GM19452 (cell line): ENCODE data around the gene MPI.
"Not testable (repeated sequence)": the region's sequence is repeated elsewhere in the genome, so short reads cannot be mapped to it uniquely, and the experiment has no call there.

ENCODE experiments used
- ATAC-seq: cut with Tn5 transposase; IDR thresholded peaks from one replicate; pipeline ENCODE4 v1.9.1; 2021; ENCODE audit not compliant: unreplicated experiment

Gene MPI

DNA sequence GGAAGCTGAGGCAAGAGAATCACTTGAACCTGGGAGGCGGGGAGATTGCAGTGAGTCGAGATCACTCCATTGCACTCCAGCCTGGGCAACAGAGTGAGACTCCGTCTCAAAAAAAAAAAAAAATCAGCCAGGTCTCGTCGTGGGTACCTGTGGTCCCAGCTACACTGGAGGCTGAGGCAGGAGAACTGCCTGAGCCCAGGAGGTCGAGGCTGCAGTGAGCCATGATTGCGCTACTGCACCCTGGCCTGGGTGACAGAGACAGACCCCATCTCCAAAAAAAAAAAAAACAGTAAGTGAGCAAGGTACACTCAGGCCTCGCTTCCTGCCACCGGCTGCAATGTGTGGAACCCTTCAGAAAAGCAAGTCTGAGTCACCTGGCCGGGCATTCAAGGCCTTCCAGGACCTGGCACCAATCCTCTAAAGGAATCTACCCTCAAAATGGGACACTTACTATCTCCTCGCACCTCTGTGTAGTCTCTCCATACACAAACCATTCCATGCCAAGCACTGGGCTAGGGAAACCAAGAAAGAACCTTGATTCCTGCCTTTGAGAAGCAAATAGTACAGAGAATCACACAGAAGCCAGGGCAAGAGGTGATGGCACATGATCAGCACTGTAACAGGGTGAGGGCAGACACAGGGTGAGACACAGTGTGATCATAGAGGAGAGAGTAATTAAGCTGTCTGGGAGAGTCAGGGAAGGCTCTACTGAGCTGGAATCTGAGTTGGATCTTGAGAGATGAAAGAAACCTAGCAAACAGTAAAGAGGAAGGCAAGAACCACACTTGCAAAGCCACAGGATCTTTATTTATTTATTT lies 26.4 kb upstream of the MPI start:
- ATAC-seq, result no peak

DNA sequence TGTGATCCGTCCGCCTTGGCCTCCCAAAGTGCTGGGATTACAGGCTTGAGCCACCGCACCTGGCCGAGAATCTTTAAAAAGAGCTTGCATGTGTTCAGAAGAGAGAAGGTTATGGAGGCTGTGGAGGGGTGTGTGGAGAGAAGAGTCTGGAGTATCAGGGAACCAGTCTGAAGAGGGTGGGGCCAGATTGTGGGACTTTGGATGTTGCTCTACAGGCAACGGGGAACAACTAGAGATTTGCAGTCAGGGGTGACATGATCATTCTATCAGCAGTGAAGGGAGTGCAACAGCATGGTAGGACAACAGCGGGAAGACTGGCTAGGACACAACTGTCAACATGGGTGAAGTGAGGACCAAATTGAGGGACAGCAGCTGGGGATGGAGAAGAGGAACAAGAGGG lies 25.5 kb upstream of the MPI start:
- no peak for ATAC-seq

DNA sequence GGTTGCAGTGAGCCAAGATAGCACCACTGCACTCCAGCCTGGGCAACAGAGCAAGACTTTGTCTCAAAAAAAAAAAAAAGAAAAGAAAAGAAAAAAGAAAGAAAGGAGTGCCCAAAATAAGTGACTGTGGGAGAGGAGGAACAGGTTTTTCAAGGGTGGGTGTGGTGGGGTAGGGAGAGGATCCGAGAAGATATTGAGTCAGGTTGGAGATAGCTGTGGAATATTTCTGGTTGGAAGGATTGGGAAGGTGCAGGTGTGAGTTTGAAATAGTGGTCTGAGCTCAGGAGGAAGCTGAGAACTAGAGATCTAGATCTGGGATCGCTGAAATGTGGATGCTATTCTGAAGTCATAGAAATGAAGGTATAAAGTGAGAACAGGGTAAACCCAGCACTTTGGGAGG lies 24.5 kb upstream of the MPI start:
- ATAC-seq, result no peak

DNA sequence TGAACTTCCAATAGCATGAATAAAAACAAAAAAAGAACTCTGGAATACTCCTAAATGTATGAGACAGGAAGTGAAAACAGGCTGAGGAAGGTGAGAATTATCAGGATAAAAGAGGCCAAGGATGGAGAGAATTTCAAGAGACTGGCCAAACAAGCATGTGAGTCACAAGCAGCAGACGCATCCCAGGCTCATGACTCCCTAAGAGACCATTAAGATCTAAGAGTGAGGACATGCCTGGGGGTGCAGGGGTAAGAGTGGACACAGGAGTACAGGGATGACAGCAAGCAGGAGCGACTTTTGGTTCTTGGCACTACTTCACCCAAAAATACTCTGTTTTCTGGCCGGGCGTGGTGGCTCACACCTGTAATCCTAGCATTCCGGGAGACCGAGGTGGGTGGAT lies 23.8 kb upstream of the MPI start:
- no peak for ATAC-seq

DNA sequence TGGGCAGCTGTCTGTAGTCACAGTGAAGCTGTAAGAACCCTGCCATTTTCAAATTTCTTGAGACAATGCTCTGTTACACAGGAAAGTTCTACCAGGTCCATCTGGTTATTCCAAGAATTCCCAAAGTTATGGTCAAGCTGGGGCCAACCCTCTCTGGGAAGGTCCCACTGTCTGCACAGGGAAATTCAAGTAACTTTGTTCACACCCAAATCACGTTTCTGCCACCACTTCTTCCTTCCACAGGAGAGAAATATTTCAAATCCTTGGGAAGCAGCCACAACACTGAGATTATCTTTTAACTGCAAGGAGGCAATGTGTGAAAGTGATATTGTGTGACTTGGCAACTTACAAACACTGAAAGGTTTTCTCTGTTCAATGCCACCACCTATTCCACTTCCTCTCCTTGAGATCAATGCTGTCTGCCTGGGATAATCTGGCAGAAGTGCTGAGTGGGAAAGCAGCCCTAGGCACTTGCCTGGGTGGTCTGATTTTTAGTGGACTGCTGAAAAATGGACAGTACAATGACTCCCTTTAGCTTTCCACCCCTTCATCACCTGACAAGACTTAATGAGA lies 22.3 kb upstream of the MPI start:
- ATAC-seq, result no peak

DNA sequence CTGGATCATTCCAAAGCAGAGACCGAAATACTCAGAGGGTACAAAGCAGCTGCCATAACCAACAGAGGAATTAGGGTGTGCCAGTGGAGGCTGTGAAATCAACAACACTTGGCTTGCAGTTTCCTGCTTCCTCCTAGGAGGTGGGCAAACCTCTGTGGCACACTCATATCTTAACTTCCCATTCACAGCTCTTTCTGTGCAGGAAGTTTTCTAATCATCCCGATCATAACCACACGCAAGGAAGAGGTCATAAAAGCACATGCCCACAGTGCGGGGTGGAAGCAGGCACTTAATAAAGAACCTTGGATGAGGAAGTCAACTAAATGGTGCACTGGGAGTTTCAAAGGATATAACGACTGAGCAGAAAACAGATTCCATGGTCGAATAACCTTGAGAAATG lies 21.8 kb upstream of the MPI start:
- no peak for ATAC-seq

DNA sequence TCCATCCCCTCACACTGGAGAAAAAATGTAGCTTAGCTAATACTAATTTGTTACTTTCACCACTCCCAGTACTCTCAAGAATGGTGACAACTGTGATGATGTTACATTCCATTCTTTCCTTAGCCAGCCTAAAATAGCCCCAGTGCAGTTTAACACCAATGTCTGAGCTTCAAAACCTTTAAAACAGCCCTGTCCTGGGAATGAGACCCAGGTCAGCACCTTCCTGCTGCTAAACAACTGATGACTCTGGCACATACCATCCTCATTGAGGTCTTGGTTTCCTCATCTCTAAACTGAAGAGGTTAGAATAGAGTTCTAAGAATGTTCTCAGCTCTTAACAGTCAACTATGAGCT lies 20.5 kb upstream of the MPI start:
- no peak for ATAC-seq

DNA sequence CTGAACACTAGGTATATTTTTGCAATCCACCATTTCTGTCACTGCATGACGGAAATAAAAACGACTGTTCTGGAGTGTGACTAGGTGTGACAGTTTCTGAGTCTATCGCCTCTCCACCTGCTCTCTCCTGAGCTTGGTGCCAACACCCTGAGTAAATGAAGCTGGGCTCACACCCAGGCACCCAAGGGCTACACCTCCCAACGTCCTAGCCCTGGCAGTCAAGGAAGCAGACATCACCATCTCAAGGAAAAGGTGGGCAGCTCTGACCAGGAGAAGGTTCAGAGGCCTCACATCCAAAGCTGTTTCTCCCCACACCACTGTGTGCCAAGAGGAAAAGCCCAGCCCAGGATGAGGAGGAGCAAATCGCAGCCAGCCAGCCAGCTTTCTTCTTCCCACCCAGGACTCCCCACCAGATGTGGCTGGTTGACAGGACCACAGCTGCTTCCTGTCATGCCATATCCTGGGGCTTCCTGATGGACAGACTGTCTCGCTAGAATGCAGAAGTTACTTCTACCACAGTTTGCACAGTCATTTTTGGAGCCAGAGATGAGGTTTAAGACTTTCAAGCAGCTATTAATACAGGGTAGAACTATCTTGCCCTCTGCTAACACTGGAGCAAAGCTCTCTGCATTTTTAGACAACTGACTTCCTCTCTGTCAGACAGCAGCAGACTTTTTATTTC lies 20.0 kb upstream of the MPI start:
- peak; percentile 55 for ATAC-seq

DNA sequence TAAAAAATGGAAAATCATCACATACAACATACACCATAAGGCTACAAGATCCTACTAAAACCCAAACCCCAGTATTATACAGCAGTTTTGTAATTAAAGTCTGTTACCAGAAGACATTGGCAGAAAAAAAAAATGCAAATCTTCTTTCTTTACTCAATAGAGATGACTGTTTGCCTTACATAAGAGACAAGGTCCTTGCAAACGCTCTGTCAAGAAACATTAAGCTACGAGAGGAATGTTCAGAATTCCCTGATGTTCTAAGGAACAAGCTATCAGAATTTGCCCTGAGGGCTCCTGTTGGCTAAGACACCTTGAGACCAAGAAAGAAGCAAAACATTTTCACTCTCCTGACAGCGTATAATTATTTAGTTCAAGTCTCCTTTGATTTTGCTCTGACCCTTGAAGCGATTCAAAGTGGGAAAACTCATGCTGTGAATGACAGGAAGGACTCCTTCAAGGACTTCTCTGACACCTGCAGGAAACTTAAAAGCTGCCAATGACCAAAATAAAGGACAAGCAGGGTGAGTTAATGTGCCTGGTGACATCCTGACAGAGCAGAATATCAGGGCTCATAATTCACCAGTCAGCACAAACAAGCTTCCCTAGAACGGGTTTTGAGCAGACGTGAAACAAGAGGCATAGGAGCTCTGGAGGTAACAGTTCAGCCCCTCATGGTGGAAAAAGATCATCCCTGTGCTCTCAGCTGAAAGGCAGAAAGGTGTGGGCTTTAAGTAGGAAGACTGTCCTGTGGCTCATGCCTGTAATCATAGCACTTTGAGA lies 19.2 kb upstream of the MPI start:
- ATAC-seq, result no peak

DNA sequence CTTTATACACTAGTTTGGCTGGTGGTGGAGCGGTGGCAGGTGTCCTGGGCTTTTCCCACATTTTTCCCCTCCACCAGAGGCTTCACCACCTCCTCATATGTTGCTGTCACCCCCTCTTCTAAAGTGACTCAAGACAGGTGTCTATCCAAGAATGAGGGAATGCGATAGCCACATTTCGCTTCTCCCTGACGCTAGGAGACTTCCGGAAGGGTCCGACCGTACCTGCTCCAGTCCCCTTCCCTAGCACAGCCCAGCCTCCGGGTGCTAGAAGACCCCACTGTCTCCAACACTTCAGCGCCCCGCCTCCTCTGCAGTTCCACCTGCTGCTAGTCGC lies 17.2 kb upstream of the MPI start:
- no peak for ATAC-seq

DNA sequence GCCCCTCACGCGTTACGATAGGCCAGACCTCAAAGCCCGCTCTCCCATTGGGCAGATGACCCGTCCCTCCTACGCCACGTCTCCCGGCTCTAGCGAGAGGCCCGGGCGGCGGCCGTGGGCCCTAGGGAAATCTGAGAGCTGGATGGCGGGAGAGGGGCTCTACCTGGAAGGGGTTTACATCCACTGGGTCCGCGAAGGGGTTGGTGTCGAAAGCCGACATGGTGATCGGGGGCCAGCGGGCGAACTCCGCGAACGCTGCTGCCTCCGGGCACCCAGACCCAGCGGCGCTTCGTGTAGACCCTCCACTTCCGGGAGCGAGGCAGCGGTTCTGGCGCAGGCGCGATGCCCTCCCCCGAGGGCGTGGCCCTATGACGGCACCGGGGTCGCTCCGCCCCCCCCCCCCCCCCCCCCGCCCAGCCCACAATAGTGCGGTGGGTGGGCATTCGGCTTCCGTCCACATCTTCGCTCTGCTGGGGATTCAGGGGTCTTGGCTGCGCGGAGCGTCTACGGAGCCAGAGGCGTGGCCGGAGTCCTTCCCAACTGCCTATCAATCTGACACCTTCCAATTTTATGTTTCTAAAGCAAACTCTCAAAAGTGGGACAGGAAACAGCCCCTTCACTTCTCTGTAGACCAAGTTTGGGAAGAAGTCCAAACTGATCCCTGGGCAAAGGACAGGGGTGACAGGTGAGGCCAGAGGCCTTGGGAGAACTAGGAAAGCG lies 16.6 kb upstream of the MPI start, which contains the start of gene SCAMP2:
Gene SCAMP2, minus strand, starts transcription at position 330 of the 720 bp plus-strand sequence. Its CDS starts 110 bp downstream, at position 220.
- ATAC-seq, result peak; percentile 80

DNA sequence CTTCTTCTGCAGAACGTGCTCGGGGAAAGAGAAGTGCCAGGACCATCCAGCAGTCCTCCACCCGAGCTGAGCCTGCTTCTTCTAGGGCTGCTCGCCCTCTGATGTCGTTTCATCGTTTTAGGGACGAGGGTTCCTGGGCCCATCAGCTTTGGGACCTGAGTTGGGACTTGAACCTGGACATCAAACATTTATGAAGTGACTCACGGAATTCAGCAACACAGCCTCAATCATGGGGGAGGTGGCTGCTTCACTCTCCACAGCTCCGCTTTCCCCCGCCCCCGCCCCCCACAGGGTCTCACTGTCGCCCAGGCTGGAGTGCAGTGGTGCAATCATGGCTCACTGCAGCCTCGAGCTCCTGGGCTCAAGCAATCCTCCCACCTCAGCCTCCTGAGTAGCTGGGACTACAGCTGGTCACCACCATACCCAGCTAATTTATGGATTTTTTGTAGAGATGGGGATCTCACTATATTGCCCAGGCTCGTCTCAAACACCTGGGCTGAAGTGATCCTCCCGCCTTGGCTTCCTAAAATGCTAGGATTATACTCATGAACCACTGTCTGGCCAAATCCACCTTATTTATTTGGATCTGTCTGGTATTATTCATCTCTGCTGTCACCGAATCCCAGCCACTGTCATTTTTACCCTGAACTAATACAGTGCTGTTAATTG lies 16.0 kb upstream of the MPI start:
- ATAC-seq, result no peak

DNA sequence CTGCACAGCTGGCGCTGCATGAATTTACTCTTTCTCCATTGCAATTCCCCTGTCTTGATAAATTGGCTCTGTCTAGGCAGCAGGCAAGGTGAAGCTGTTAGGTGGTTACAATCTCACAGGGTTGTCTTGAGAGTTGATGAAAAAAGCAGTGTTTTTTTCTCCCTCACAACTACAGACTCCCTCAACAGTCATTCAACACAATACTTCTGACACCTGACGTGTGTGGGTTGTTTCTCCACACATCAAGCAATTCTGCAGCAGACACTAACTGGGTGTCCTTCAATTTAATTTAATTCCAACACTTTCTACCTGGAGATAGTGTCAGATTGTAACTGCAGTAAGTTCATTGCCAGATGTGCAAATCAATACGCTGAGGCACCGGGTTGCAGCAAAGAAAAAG lies 11.6 kb upstream of the MPI start:
- ATAC-seq, result no peak

DNA sequence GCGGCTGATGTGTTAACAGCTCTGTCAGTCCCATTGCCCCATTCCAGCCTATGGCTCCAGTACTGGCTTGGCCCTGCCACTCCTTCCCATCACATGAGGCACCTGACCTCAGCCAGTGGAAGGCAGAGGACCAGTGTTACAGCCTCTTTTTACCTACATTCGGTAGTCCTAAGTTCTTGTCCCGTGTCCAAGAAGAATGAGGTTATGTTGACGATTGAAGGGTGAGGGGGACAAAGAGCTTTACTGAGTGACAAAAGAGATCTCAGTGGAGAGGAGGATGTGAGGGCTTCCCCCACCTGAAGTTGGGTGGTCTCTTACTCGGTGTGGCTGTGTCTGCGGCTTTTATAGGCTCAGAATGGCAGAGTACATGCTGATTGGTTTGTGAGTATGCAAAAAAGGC lies 7.3 kb upstream of the MPI start:
- no peak for ATAC-seq

DNA sequence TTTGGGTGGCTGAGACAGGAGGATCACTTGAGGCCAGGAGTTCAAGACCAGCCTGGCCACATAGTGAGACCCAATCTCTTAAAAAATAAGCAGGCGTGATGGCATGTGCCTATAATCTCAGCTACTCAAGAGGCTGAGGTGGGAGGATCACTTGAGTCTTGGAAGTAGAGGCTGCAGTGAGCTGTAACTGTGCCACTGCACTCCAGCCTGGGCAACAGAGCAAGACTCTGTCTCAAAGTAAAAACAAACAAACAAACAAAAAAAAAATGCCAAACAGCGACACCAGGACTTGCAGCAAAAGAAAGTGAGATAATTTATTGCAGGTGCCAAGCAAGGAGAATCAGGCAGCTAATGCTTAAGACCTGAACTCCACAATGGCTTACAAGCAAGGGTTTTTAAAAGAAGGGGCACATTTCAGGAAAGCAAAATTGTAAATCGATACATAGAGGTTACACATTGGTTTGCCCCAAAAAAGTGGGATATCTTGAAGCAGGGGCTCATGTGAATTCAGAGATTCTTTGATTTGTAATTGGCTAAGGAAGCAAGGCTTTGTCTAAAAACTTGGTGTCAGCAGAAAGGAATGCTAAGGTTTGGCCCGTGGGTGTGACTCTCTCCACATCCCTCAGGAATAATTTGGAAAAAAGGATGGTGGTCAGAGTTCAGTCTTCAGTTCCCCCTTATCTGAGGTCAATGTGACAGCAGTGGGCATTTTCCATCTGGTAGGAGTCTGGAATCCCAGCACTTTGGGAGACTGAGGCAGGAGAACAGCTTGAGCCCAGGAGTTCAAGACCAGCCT lies 5.2 kb upstream of the MPI start:
- no peak for ATAC-seq

DNA sequence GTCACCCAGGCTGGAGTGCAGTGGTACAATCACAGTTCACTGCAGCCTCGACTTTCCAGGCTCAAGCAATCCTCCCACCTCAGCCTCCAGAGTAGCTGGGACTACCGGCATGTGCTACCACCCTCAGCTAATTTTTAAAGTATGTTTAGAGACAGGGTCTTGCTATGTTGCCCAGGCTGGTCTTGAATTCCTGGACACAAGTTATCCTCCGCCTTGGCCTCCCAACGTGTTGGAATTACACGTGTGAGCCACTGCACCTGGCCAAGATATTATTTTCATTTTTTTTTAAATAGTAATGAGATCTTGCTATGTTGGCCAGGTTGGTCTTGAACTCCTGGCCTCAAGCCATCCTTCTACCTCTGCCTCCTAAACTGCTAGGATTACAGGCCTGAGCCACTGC lies 4.4 kb upstream of the MPI start:
- ATAC-seq, result no peak

DNA sequence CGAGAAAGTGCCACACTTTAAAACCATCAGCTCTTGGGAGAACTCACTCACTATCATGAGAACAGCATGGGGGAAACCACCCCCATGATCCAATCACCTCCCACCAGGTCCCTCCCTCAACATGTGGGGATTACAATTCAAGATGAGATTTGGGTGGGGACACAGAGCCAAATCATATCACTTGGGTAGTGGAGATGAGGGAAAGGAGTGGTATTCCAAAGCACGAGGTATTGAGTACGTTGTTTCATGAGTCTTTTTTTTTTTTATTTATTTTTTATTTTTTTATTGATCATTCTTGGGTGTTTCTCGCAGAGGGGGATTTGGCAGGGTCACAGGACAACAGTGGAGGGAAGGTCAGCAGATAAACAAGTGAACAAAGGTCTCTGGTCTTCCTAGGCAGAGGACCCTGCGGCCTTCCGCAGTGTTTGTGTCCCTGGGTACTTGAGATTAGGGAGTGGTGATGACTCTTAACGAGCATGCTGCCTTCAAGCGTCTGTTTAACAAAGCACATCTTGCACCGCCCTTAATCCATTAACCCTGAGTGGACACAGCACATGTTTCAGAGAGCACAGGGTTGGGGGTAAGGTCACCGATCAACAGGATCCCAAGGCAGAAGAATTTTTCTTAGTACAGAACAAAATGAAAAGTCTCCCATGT lies 2.2 kb upstream of the MPI start:
- not testable (repeated sequence) for ATAC-seq

DNA sequence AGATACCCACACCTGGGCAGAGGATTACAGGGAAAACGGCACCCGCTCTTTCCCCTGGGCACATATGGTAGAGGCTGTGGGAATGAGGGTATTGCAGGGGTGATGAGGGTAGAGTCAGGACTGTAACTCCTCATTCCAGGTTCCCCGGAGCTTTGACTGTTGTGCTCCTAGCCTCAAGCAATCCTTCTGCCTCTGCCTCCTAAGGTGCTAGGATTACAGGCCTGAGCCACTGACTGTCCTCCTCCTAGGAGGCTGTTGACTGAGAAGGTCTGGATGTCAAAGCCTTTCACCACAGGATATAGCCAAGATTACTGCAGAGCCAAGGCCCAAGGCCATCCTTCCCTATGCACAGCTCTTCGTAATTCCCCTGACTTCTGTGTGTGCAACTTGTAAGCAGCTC lies 1.1 kb upstream of the MPI start:
- no peak for ATAC-seq

DNA sequence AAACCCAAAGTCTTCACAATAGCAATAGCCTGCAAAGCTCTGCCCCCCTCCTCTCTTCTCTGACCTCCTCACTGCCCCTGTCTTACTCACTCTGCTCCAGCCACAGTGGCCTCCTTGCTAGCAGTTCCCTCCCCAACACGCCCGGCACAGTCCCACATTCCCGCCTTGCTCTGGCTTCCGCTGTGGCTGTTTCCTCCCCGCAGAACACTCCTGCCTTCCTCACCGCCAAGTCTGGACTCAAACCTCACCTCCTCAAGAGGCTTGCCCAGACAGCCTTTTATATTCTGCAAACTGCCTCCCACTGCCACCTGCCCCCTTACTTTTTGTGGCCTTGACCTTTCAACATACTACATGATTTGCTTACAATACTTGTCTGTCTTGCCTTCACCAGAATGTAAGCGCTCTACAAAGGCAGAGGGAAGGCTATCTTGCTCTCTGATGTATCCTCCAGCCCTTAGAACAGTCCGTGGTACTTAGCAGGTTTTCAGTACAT lies 406 bp upstream of the MPI start:
- ATAC-seq, result no peak
